Nephron (organoid): ENCODE data around the gene NELFA.

Experiments used
- H3K27ac Mint-ChIP-seq, 3 experiments: 2 replicates each; pipeline ENCODE4 v1.8.0; 2020; ENCODE audit warnings: mixed read lengths in 3 of 3, mild to moderate bottlenecking in 2 of 3, moderate library complexity in 1 of 3
- H3K27me3 Mint-ChIP-seq: 2 replicates; pipeline ENCODE4 v1.8.0; 2021; ENCODE audit warnings: low read depth, mild to moderate bottlenecking, moderate library complexity, mixed read lengths
- H3K36me3 Mint-ChIP-seq: 2 replicates; pipeline ENCODE4 v1.8.0; 2020; ENCODE audit warnings: low read depth, mixed read lengths
- H3K4me1 Mint-ChIP-seq: 2 replicates; pipeline ENCODE4 v1.8.0; 2020; ENCODE audit warnings: mixed read lengths
- H3K4me3 Mint-ChIP-seq, 3 experiments: 2 replicates each; pipeline ENCODE4 v1.8.0; 2020; ENCODE audit warnings: mild to moderate bottlenecking in 3 of 3, mixed read lengths in 3 of 3, moderate library complexity in 2 of 3
- H3K9me3 Mint-ChIP-seq: 2 replicates; pipeline ENCODE4 v1.8.0; 2020; ENCODE audit warnings: mixed read lengths
- TF ChIP-seq, protein P1 (sequence below), 3 experiments: fragments of 200-600 bp; sonication (generic); IDR thresholded peaks; one replicate each; pipeline ENCODE4 v1.5.0; 2021; ENCODE audit warnings: antibody characterized with exemption in 3 of 3; ENCODE audit not compliant: unreplicated experiment in 3 of 3

The NELFA gene

DNA sequence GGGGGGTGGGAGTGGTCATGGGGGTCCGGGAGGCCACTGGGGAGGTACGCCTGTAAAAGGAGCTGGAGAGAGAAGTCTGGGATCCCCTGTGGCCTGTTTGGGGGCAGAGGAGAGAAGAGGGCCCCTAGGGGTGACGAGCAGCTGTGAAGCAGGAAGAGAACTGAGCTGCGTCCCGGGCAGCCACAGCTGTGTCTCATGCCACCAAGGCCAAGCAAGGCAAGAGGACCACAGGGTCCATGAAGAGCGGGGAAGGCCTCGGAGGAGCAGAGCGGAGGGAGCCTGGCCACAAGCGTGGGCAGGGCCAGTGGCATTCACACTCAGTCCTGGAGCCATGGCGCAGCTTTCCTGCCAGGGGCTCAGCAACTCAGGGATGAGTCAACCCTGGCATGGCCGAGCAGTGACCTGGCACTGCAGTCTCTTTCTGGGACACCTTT is 36.8 kb upstream of the NELFA start:
- peaks cover 36% of the 10 kb centered on the region for H3K27me3 Mint-ChIP-seq
- TF ChIP-seq, protein P1, sequence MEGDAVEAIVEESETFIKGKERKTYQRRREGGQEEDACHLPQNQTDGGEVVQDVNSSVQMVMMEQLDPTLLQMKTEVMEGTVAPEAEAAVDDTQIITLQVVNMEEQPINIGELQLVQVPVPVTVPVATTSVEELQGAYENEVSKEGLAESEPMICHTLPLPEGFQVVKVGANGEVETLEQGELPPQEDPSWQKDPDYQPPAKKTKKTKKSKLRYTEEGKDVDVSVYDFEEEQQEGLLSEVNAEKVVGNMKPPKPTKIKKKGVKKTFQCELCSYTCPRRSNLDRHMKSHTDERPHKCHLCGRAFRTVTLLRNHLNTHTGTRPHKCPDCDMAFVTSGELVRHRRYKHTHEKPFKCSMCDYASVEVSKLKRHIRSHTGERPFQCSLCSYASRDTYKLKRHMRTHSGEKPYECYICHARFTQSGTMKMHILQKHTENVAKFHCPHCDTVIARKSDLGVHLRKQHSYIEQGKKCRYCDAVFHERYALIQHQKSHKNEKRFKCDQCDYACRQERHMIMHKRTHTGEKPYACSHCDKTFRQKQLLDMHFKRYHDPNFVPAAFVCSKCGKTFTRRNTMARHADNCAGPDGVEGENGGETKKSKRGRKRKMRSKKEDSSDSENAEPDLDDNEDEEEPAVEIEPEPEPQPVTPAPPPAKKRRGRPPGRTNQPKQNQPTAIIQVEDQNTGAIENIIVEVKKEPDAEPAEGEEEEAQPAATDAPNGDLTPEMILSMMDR (IDR thresholded peaks at IDR 0.05; ENCODE audit: unreplicated experiment in 3 of 3) = no peak
- no peaks in the 10 kb centered on the region for H3K36me3 Mint-ChIP-seq
- H3K4me1 Mint-ChIP-seq = no peaks in the 10 kb centered on the region
- peak overlapping the region in 2 of 3 experiments; percentile 20 to 38 for H3K4me3 Mint-ChIP-seq
- H3K27ac Mint-ChIP-seq = no peak overlapping the region
- no peaks in the 10 kb centered on the region for H3K9me3 Mint-ChIP-seq

DNA sequence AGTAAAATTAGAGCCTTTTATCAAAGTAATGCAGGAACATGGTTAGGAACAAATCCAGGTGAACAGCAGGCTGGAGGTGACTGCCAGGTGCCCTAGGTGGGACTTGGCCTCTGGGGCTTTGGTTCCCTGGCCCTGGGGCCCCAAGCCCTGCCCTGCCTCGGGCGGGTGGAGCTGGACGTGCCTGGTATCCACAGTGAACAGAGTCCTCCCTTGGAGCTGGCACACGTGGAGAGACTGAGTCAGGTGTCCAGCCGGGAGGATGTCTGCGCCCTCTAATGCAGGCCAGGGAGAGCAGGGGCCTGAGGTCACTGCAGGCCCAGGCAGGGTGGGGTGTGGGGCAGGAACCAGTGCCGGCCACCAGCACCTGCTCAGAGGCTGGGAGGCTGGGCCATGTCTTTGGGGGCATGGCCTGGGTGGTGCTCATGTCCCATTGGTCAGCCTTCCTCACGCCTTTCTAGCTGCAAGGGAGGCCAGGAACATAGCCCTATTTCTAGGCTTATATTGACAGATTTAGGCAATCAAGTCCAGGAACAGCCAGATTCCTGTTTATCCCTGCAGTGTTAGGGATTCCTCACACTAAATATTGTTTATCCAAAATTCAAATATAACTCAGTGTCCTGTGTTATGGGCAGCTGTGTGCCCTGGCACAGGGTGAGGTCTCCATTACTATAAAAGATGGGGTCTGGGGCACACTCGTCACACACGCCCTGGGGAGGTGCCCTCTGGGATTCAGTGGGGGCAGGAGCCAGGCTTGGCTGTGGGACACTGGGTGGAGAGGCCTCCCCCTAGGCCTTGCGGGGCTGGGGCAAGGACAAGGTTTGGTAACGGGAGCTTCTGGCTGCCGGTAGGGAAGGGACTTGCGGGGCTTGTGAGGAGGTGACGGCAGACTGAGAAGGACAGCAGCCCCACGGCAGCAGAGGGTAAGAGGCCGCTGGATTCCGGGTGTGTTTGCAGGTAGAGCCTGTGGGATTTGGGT is 36.1 kb upstream of the NELFA start:
- peaks cover 3% of the 10 kb centered on the region for H3K4me1 Mint-ChIP-seq
- H3K36me3 Mint-ChIP-seq = no peaks in the 10 kb centered on the region
- peaks cover 42% of the 10 kb centered on the region for H3K27me3 Mint-ChIP-seq
- H3K9me3 Mint-ChIP-seq = no peaks in the 10 kb centered on the region
- no peak overlapping the region for H3K27ac Mint-ChIP-seq
- TF ChIP-seq, protein P1 (IDR thresholded peaks at IDR 0.05; ENCODE audit: unreplicated experiment in 3 of 3) = no peak
- H3K4me3 Mint-ChIP-seq = peak overlapping the region in 2 of 3 experiments; percentile 20 to 38

DNA sequence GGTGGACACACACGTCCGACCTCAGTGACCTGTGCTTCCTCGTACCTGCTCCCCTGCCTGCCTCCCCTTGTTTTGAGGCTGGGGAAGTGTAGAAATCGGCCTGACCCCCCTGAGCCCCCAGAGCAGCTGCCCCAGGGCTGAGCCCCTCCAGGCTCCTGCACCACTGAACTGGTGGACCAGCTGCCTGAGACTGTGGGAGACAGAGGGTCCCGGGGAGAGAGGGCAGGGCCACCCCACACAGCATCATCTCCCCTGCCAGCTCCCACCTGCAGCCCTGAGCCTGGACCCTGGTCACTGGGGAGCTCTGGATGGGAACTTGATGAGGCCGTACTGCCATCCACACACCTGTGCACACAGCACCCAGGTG is 35.3 kb upstream of the NELFA start:
- H3K36me3 Mint-ChIP-seq = no peaks in the 10 kb centered on the region
- peaks cover 5% of the 10 kb centered on the region for H3K4me1 Mint-ChIP-seq
- TF ChIP-seq, protein P1 (IDR thresholded peaks at IDR 0.05; ENCODE audit: unreplicated experiment in 3 of 3) = no peak
- peak overlapping the region in 2 of 3 experiments; percentile 63 to 79 for H3K4me3 Mint-ChIP-seq
- no peaks in the 10 kb centered on the region for H3K9me3 Mint-ChIP-seq
- peaks cover 44% of the 10 kb centered on the region for H3K27me3 Mint-ChIP-seq
- no peak overlapping the region for H3K27ac Mint-ChIP-seq

DNA sequence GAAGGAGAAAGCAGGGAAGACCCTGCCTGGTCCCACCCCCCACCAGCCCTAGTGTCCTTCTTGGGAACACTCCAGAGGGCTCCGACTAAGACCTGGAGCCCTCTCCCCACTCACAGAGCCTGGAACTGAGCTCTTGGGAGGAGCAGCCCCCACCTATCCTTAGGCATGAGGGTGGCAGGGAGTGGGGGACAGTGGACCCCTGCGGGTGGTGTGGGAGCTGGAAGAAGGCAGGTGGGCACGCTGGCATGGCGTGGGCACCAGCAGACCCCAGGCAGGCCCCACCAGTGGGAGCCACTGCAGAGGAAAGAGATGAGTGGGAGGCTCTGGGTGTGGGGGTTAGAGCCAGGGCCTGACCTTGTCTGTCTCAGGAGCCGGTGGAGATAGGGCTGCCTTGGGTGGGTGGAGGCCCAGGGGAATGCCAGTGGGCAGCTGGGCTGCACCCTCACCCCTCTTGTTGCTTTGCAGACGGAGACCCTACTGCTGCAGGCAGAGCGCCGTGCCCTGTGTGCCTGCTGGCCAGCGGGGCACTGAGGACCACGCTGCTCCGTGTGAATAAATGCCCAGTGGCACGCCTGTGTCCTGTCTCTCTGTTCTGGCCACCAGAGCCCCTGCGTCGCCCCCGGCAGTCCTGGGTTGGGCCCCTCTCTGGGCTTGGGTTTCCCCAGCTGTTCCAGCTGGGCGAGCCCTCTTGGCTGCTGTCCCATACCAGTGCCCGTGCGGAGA is 34.8 kb upstream of the NELFA start:
- Mint-ChIP-seq H3K36me3 (no peaks in the 10 kb centered on the region), H3K4me1 (peaks cover 5% of the 10 kb centered on the region), H3K27ac (no peak overlapping the region), H3K4me3 (peak overlapping the region; percentile 83 to 87 (median 83)), H3K27me3 (peaks cover 50% of the 10 kb centered on the region), H3K9me3 (no peaks in the 10 kb centered on the region)
- TF ChIP-seq, protein P1 (IDR thresholded peaks at IDR 0.05; ENCODE audit: unreplicated experiment in 3 of 3) = no peak

DNA sequence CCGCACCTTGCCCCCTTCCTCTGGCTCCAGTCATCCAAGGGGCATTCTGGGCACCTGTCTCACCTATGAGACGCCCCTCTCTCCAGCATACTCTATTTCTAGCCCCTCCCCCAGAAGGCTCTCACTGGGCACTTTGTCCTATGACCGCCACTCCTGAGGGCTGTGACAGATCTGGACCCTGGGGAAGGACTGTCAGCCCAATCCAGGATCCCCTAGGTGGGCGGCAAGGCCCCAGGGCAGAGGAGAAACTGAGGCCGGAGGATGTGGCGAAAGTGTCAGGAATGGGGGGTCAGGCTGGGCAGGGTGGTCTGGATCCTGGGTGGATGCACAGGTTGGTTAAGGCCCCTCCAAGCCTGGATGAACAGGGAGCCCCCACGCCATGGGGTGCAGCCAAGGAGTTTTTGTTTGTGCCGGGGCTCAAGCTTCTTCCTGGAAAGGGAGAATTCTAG is 34.2 kb upstream of the NELFA start:
- no peaks in the 10 kb centered on the region for H3K9me3 Mint-ChIP-seq
- H3K27ac Mint-ChIP-seq = no peak overlapping the region
- peak overlapping the region; percentile 83 to 87 (median 83) for H3K4me3 Mint-ChIP-seq
- H3K36me3 Mint-ChIP-seq = no peaks in the 10 kb centered on the region
- TF ChIP-seq, protein P1 (IDR thresholded peaks at IDR 0.05; ENCODE audit: unreplicated experiment in 3 of 3) = no peak
- peaks cover 53% of the 10 kb centered on the region for H3K27me3 Mint-ChIP-seq
- peaks cover 5% of the 10 kb centered on the region for H3K4me1 Mint-ChIP-seq
